ENCODE results near the gene TMEM260.

DNA sequence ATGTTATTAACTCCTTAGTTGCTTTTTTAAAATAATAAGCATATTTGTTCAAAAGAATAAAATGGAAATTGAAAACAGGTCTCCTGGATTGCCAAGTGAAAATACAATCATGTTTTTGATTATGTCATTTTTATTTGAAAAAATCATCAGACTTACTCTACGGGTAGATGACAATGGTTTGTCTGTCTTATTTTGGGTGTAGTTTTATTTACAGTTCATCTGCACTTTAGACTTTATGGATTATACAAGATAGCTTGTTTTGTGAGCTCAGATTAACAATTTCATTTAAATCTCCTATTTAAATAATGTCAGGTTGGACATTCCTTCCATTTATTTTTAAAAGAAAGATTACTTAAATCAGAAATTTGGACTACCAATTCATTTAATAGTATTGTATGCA lies 14.8 kb downstream of the TMEM260 start:
- TF ChIP-seq, protein P1, sequence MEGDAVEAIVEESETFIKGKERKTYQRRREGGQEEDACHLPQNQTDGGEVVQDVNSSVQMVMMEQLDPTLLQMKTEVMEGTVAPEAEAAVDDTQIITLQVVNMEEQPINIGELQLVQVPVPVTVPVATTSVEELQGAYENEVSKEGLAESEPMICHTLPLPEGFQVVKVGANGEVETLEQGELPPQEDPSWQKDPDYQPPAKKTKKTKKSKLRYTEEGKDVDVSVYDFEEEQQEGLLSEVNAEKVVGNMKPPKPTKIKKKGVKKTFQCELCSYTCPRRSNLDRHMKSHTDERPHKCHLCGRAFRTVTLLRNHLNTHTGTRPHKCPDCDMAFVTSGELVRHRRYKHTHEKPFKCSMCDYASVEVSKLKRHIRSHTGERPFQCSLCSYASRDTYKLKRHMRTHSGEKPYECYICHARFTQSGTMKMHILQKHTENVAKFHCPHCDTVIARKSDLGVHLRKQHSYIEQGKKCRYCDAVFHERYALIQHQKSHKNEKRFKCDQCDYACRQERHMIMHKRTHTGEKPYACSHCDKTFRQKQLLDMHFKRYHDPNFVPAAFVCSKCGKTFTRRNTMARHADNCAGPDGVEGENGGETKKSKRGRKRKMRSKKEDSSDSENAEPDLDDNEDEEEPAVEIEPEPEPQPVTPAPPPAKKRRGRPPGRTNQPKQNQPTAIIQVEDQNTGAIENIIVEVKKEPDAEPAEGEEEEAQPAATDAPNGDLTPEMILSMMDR (IDR thresholded peaks at IDR 0.05), result no peak
- TF ChIP-seq, protein P2, sequence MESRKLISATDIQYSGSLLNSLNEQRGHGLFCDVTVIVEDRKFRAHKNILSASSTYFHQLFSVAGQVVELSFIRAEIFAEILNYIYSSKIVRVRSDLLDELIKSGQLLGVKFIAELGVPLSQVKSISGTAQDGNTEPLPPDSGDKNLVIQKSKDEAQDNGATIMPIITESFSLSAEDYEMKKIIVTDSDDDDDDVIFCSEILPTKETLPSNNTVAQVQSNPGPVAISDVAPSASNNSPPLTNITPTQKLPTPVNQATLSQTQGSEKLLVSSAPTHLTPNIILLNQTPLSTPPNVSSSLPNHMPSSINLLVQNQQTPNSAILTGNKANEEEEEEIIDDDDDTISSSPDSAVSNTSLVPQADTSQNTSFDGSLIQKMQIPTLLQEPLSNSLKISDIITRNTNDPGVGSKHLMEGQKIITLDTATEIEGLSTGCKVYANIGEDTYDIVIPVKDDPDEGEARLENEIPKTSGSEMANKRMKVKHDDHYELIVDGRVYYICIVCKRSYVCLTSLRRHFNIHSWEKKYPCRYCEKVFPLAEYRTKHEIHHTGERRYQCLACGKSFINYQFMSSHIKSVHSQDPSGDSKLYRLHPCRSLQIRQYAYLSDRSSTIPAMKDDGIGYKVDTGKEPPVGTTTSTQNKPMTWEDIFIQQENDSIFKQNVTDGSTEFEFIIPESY (IDR thresholded peaks at IDR 0.05; ENCODE audit: borderline replicate concordance, low read depth), result no peak
- TF ChIP-seq, protein P3, sequence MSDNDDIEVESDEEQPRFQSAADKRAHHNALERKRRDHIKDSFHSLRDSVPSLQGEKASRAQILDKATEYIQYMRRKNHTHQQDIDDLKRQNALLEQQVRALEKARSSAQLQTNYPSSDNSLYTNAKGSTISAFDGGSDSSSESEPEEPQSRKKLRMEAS (IDR thresholded peaks at IDR 0.05; ENCODE audit: low read depth), result no peak
- TF ChIP-seq JUND (IDR thresholded peaks at IDR 0.05), result no peak
